22Rv1 (cell line): ENCODE results near the gene GOLGA6D.

Experiments
- ZFX ChIP-seq: fragments of 450-650 bp; IDR thresholded peaks from 2 replicates; pipeline ENCODE4 v1.6.1; 2017; ENCODE audit warnings: antibody characterized with exemption, borderline replicate concordance
- TF ChIP-seq, protein P1 (sequence below): fragments of 450-650 bp; IDR thresholded peaks from 2 replicates; pipeline ENCODE4 v1.5.1; 2017; ENCODE audit warnings: mild to moderate bottlenecking

DNA sequence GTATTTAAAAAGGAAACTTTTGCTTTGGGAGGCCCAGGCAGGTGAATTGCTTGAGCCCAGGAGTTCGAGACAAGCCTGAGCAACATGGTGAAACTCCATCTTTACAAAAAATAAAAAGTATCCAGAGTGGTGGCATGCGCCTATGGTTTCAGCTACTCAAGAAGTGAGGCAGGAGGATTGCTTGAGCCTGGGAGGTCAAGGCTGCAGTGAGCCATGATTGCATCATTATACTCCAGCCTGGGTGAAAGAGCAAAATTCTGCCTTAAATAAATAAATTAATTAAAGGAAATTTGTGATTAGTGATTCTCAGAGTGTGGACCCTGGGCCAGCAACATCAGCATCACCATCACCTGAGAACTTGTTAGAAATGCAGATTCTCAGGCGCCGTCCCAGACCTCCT is 43.3 kb downstream of the GOLGA6D start:
- TF ChIP-seq, protein P1, sequence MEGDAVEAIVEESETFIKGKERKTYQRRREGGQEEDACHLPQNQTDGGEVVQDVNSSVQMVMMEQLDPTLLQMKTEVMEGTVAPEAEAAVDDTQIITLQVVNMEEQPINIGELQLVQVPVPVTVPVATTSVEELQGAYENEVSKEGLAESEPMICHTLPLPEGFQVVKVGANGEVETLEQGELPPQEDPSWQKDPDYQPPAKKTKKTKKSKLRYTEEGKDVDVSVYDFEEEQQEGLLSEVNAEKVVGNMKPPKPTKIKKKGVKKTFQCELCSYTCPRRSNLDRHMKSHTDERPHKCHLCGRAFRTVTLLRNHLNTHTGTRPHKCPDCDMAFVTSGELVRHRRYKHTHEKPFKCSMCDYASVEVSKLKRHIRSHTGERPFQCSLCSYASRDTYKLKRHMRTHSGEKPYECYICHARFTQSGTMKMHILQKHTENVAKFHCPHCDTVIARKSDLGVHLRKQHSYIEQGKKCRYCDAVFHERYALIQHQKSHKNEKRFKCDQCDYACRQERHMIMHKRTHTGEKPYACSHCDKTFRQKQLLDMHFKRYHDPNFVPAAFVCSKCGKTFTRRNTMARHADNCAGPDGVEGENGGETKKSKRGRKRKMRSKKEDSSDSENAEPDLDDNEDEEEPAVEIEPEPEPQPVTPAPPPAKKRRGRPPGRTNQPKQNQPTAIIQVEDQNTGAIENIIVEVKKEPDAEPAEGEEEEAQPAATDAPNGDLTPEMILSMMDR, result no peak
- TF ChIP-seq ZFX, result no peak
